Breast epithelium (tissue), 4 donors: ENCODE measurements around the gene DQX1. TPM values are rescaled to one million over a fixed set of nuclear protein-coding genes. Genes with fewer than 3 reads are reported as not detected.

Experiments
- DNase-seq, 2 donors: peaks; one replicate each; pipeline ENCODE4 v3.0.0-alpha.2; 2019; ENCODE audit warnings: low spot score in 2 of 2
- H3K27ac ChIP-seq, 2 donors: fragments of 200-600 bp; sonication (generic) in 1 of 2; one replicate each; pipeline ENCODE4 v1.5.1; 2016 to 2019; ENCODE audit warnings: mild to moderate bottlenecking in 1 of 2
- H3K27me3 ChIP-seq, 2 donors: fragments of 200-600 bp; sonication (generic) in 1 of 2; one replicate each; pipeline versions ENCODE4 v1.5.1 to v1.6.0; 2017 to 2019; ENCODE audit warnings: control low read depth in 1 of 2, mild to moderate bottlenecking in 1 of 2
- H3K36me3 ChIP-seq: fragments of 200-600 bp; one replicate; pipeline ENCODE4 v1.5.1; 2019
- H3K4me1 ChIP-seq, 2 donors: fragments of 200-600 bp; sonication (generic); one replicate each; pipeline ENCODE4 v1.5.1; 2016 to 2019; ENCODE audit warnings: control low read depth in 1 of 2
- H3K4me3 ChIP-seq, 3 donors: fragments of 200-600 bp; sonication (generic); 1 replicate in 2 of 3; 2 replicates in 1 of 3; pipeline ENCODE4 v1.5.1; 2016 to 2019; ENCODE audit warnings: mild to moderate bottlenecking in 3 of 3, moderate library complexity in 2 of 3
- H3K9me3 ChIP-seq, 2 donors: fragments of 200-600 bp; sonication (generic) in 1 of 2; one replicate each; pipeline ENCODE4 v1.5.1; 2016 to 2019; ENCODE audit warnings: control low read depth in 1 of 2
- POLR2A ChIP-seq: fragments of 450-650 bp; IDR thresholded peaks from one replicate; pipeline ENCODE4 v1.6.1; 2016; ENCODE audit warnings: antibody characterized with exemption, mild to moderate bottlenecking, moderate library complexity
- POLR2AphosphoS5 ChIP-seq, 3 donors: sonication (generic); formaldehyde crosslinking; IDR thresholded peaks; one replicate each; pipeline ENCODE4 v1.6.1; 2017; ENCODE audit warnings: antibody characterized with exemption in 3 of 3
- intact Hi-C: fragments of 100-400 bp; cut with DNase I; formaldehyde crosslinking; loops from one replicate; pipeline ENCODE4 v1.15.1; 2023; ENCODE audit warnings: low total_unique reads
- total RNA-seq, 3 donors: library from RNA; depleted of rRNA; stranded (reverse); fragments of >200 nt; gene quantifications; one replicate each; pipeline ENCODE4 v1.1.0, GENCODE V29; 2016
- TF ChIP-seq, protein P1 (sequence below), 3 donors: fragments of 450-650 bp; IDR thresholded peaks; one replicate each; pipeline ENCODE4 v1.5.1; 2016 to 2017; ENCODE audit warnings: antibody characterized with exemption in 3 of 3, mild to moderate bottlenecking in 3 of 3, moderate library complexity in 3 of 3

DQX1 gene
- total RNA-seq, 3 donors from 2014 or later = 0.66 TPM; not detected in 2

DNA sequence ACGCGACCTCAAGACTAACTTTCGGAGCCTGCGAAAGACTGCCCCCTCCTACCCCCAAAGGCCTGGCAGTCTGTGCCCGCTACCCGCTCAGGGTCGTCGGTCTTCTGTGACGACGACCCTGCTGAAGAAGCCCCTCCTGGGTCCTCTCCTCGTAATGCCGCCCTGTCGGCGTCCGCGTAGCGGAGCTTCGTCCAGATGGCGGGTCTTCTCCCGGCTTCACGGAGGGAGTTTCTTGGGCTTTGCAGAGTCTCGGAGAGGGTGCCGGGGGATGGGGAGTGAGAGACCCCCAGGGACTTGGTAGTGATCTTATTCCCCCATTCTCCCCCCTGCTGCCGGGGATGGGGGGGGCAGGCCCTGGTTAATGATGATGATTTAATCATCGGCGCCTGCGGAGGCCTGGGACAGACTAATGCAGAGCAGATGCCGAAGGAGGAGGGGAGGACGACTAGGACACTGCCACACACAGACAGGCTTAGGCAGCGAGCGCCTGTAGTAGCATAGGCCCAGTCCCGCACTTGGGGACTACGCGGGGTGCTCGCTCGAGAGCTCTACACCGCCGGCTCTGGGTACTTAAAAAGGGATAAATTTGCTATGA lies 18.0 kb downstream of the DQX1 start:
- Histone ChIP-seq H3K9me3 (no peaks in the 10 kb centered on the region), H3K4me3 (peak overlapping the region; percentile 63 to 87 (median 82)), H3K27me3 (peaks cover 1 to 12% of the 10 kb centered on the region in 2 donors), H3K4me1 (peaks cover 0 to 19% of the 10 kb centered on the region in 2 donors), H3K27ac (peak overlapping the region; percentile 99), H3K36me3 (no peaks in the 10 kb centered on the region)
- intact Hi-C loops = no loop called here
- DNase-seq = peak in 1 of 2 donors; percentile 37
- TF ChIP-seq POLR2AphosphoS5 (IDR thresholded peaks at IDR 0.05) = no peak
- TF ChIP-seq POLR2A = no peak
- TF ChIP-seq, protein P1, sequence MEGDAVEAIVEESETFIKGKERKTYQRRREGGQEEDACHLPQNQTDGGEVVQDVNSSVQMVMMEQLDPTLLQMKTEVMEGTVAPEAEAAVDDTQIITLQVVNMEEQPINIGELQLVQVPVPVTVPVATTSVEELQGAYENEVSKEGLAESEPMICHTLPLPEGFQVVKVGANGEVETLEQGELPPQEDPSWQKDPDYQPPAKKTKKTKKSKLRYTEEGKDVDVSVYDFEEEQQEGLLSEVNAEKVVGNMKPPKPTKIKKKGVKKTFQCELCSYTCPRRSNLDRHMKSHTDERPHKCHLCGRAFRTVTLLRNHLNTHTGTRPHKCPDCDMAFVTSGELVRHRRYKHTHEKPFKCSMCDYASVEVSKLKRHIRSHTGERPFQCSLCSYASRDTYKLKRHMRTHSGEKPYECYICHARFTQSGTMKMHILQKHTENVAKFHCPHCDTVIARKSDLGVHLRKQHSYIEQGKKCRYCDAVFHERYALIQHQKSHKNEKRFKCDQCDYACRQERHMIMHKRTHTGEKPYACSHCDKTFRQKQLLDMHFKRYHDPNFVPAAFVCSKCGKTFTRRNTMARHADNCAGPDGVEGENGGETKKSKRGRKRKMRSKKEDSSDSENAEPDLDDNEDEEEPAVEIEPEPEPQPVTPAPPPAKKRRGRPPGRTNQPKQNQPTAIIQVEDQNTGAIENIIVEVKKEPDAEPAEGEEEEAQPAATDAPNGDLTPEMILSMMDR (IDR thresholded peaks at IDR 0.05) = no peak

DNA sequence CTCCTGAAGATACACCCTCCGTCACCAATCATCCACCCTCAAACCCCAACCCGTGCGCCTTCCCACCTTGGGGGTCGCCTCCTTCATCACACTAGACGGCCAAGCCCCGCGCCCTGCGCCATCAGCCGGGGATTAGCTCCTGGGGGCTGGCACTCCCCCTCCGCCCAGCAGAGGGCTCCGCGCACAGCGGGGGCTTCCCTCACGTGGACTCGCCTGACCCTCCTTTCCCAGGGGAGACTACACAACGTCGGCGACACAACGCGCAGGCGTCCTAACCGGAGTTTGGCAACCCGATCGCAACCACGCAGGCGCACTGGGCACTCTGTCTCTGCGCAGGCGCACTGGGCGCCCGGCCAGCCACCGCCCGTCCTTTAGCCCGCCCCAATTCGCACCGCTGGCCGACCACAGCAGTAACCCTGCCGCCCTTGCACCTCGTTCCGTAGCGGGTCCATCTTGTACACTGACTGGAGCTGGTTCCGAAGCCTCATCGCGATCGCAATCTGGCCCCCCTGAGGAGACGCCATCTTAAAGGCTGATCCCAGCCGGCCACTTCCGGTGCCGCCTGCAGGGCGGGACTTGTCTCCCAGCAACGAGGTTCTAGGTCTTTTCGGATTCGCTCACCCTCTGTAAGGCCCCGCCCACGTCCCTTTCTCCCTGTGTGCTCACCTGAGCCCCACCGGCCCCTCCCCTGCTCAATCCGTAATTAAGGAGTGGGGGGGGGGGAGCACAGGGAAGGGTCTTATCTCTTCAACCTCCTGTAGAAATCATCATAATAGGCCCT lies 18.7 kb downstream of the DQX1 start, which contains the start of gene PCGF1:
TSS of gene PCGF1 (minus strand) at position 551 of the 781 bp plus-strand sequence. CDS start at position 524, 27 bp downstream.
- Histone ChIP-seq H3K4me3 (peak within 1 kb of the TSS; percentile 63 to 87 (median 82)), H3K9me3 (no peaks in the 10 kb centered on the region), H3K36me3 (no peaks in the 10 kb centered on the region), H3K27me3 (peaks cover 0 to 5% of the 10 kb centered on the region in 2 donors), H3K4me1 (peaks cover 0 to 19% of the 10 kb centered on the region in 2 donors), H3K27ac (peak within 1 kb of the TSS; percentile 99)
- peak; percentile 98 to 99 for DNase-seq
- TF ChIP-seq POLR2A (peak; percentile 13), POLR2AphosphoS5 (IDR thresholded peaks at IDR 0.05) (peak; percentile 89 to 95 (median 94))
- TF ChIP-seq, protein P1 (IDR thresholded peaks at IDR 0.05) = peak in 1 of 3 donors; percentile 17
- intact Hi-C loops = no loop called here

DNA sequence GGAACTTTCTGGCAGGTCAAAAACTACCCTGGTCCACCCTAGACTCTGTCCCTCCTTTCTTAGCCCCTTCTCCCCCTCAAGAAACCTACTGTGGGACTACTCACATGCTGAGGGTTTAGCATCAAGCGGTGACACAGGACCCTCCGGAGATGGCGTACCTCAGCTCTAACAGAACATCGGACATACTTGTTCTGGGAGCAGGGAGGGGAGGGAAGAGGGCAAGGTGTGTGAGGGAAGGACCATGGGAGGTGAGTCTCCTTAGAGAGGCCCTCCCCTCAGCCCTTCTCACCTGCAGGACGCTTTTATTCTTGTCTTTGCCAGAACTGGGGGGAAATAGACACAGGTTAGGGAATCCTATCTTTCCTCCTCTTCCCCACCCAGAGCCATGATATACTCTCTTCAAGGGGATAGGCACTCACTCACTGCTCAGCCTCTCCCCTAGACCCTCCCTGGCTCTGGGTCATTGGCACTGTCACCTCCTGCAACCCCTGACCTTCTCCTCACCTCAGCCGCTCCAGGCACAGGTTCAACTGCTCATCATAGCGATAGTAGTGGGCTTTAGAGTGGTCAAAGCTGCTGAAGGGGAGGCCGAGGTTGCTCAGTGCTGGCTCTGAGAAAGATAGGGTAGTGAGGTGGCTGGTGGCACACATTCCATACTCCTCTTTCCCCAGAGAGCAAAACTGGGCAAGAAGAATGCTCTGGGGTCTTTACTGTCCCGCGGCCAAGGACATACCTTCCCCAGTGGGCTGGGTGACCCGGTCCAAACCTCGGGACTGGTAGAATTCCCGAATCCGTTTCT lies 20.4 kb downstream of the DQX1 start:
- intact Hi-C loops = no loop called here
- no peaks in the 10 kb centered on the region for H3K27me3 ChIP-seq
- H3K4me3 ChIP-seq = peak overlapping the region in 2 of 3 donors; percentile 16 to 87
- no peak for DNase-seq
- H3K9me3 ChIP-seq = no peaks in the 10 kb centered on the region
- TF ChIP-seq, protein P1 (IDR thresholded peaks at IDR 0.05) = no peak
- TF ChIP-seq POLR2AphosphoS5 (IDR thresholded peaks at IDR 0.05) = no peak
- no peak for TF ChIP-seq POLR2A
- no peaks in the 10 kb centered on the region for H3K36me3 ChIP-seq
- H3K27ac ChIP-seq = peak overlapping the region in 1 of 2 donors; percentile 42
- peaks cover 0 to 19% of the 10 kb centered on the region in 2 donors for H3K4me1 ChIP-seq

DNA sequence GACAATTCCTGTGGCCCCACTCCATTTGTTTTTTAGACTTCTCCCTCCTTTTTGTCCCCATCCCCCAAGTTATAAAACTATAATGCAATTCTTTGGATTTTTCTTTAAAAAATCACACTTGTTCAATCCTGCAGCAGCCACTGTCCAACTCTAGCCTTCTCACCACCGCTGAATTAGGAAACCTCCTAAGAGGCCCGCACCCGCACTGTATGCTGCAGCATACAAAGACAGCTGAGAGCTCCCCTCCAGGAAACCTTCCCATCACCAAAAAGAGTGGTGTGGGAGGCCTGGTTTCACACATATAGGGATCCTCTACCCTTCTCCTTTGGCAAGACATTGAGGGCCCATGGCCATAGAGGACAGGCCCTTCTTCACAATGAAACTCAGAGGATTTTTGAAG lies 21.4 kb downstream of the DQX1 start:
- peaks cover 0 to 4% of the 10 kb centered on the region in 2 donors for H3K27me3 ChIP-seq

More for the DNA sequence above, 21.4 kb downstream of the DQX1 start:
- intact Hi-C loops = no loop called here
- Histone ChIP-seq H3K4me3 (peak overlapping the region in 2 of 3 donors; percentile 68 to 72), H3K27ac (peak overlapping the region in 1 of 2 donors; percentile 89), H3K36me3 (no peaks in the 10 kb centered on the region), H3K4me1 (peaks cover 0 to 19% of the 10 kb centered on the region in 2 donors), H3K9me3 (no peaks in the 10 kb centered on the region)
- TF ChIP-seq, protein P1 (IDR thresholded peaks at IDR 0.05) = no peak
- no peak for TF ChIP-seq POLR2AphosphoS5 (IDR thresholded peaks at IDR 0.05)
- no peak for TF ChIP-seq POLR2A
- no peak for DNase-seq
